GM12878 (cell line): ENCODE data around the gene BLCAP. TPM values are rescaled to one million over a fixed set of nuclear protein-coding genes. Genes with fewer than 3 reads are reported as not detected.

ENCODE experiments used
- ATAC-seq: fragments of 200-7000 bp; cut with Tn5 transposase; 3 replicates; pipeline ENCODE4 v1.9.1; 2020; ENCODE audit warnings: mild to moderate bottlenecking, moderate library complexity
- BruUV-seq: library from RNA; stranded (reverse); fragments of 400-500 nt; replicated peaks from 2 replicates; lab custom pipeline; 2021; lab: Mats Ljungman, UMichigan
- CTCF ChIA-PET: fragments of 300-600 bp; sonication (Branson Sonifier 250); formaldehyde crosslinking; extraction: SDS; loops from one replicate; lab custom pipeline; 2021; ENCODE audit warnings: inconsistent platforms; lab: Yijun Ruan, JAX
- POLR2A ChIA-PET: fragments of 350-600 bp; formaldehyde crosslinking; extraction: SDS; loops from one replicate; lab custom pipeline; 2021; ENCODE audit warnings: inconsistent platforms; lab: Charles Lee
- RAD21 ChIA-PET: fragments of 300-600 bp; sonication (Branson Sonifier 250); formaldehyde crosslinking; loops from one replicate; lab custom pipeline; 2023; ENCODE audit warnings: antibody characterized with exemption; ENCODE audit not compliant: unreplicated experiment; lab: Charles Lee
- SMC1A ChIA-PET: fragments of 300-600 bp; sonication (Branson Sonifier 250); formaldehyde crosslinking; loops from one replicate; lab custom pipeline; 2023; ENCODE audit not compliant: unreplicated experiment, uncharacterized antibody; lab: Charles Lee
- DNase-seq: peaks from one replicate; pipeline ENCODE4 v3.0.0-alpha.2; 2011; ENCODE audit warnings: low read depth, low spot score
- FAIRE-seq: peaks from 3 replicates; lab custom pipeline; 2011; peaks lifted over from hg19 to GRCh38; lab: Jason Lieb, UNC
- H2AFZ ChIP-seq: 2 replicates; pipeline ENCODE4 v1.6.0; 2011; ENCODE audit warnings: low read depth, low read length, control low read depth; ENCODE audit not compliant: control insufficient read depth
- H3K27ac ChIP-seq: 2 replicates; pipeline ENCODE4 v1.5.1; 2011; ENCODE audit warnings: control low read depth; ENCODE audit not compliant: control insufficient read depth, insufficient read depth
- H3K27me3 ChIP-seq, 2 experiments: replicated peaks in 1 of 2; 2 replicates each; pipeline versions ENCODE4 v1.6.0 to v1.6.1; 2011; ENCODE audit warnings: low read length in 1 of 2; ENCODE audit not compliant: control insufficient read depth in 2 of 2, insufficient read depth in 2 of 2
- H3K36me3 ChIP-seq, 2 experiments: 2 replicates each; pipeline ENCODE4 v1.5.1; 2011; ENCODE audit warnings: low read length in 1 of 2; ENCODE audit not compliant: control insufficient read depth in 2 of 2, insufficient read depth in 2 of 2
- H3K4me1 ChIP-seq: 2 replicates; pipeline ENCODE4 v1.6.1; 2011; ENCODE audit warnings: mild to moderate bottlenecking, low read length, moderate library complexity, mixed read lengths; ENCODE audit not compliant: control insufficient read depth, insufficient read depth
- H3K4me2 ChIP-seq: 2 replicates; pipeline ENCODE4 v1.6.0; 2011; ENCODE audit warnings: control low read depth; ENCODE audit not compliant: control insufficient read depth, insufficient read depth
- H3K4me3 ChIP-seq: fragments of 200-600 bp; sonication (generic); 2 replicates; pipeline ENCODE4 v1.5.1; 2016
- H3K79me2 ChIP-seq: 2 replicates; pipeline ENCODE4 v1.6.0; 2011; ENCODE audit warnings: low read length; ENCODE audit not compliant: control insufficient read depth, insufficient read depth
- H3K9ac ChIP-seq: 2 replicates; pipeline ENCODE4 v1.8.0; 2011; ENCODE audit warnings: low read length, control low read depth, mixed read lengths; ENCODE audit not compliant: control insufficient read depth, insufficient read depth
- H3K9me3 ChIP-seq: replicated peaks from 3 replicates; pipeline ENCODE4 v1.5.1; 2011; ENCODE audit warnings: mild to moderate bottlenecking, low read length; ENCODE audit not compliant: control insufficient read depth, insufficient read depth
- H4K20me1 ChIP-seq: 2 replicates; pipeline ENCODE4 v1.6.0; 2011; ENCODE audit not compliant: control insufficient read depth, insufficient read depth
- E2F8 ChIP-seq: fragments of 450-650 bp; IDR thresholded peaks from 2 replicates; pipeline ENCODE4 v1.6.1; 2018; ENCODE audit warnings: mild to moderate bottlenecking, low read depth, moderate library complexity; ENCODE audit not compliant: partially characterized antibody
- E4F1 ChIP-seq: fragments of 450-650 bp; IDR thresholded peaks from 2 replicates; pipeline ENCODE4 v1.6.1; 2018; ENCODE audit warnings: borderline replicate concordance, mild to moderate bottlenecking; ENCODE audit not compliant: partially characterized antibody
- FOXM1 ChIP-seq: IDR thresholded peaks from 2 replicates; pipeline ENCODE4 v1.6.1; 2012; ENCODE audit warnings: low read depth, mild to moderate bottlenecking, inconsistent platforms, low read length, moderate library complexity
- MLLT1 ChIP-seq: fragments of 450-650 bp; IDR thresholded peaks from 2 replicates; pipeline ENCODE4 v1.6.1; 2016; ENCODE audit warnings: mild to moderate bottlenecking
- MXI1 ChIP-seq: fragments of 150-350 bp; IDR thresholded peaks from 2 replicates; pipeline ENCODE4 v1.6.1; 2011; ENCODE audit warnings: low read depth, mild to moderate bottlenecking, inconsistent platforms, low read length, improper control_type of control experiment
- MYC ChIP-seq: IDR thresholded peaks from 2 replicates; pipeline ENCODE4 v1.6.1; 2011; ENCODE audit warnings: mild to moderate bottlenecking, low read length, moderate library complexity, inconsistent platforms; ENCODE audit not compliant: insufficient read depth, insufficient replicate concordance, insufficient read length, severe bottlenecking
- NR2C1 ChIP-seq: fragments of 450-650 bp; IDR thresholded peaks from 2 replicates; pipeline ENCODE4 v1.6.1; 2017; ENCODE audit warnings: antibody characterized with exemption, mild to moderate bottlenecking, moderate library complexity
- RB1 ChIP-seq: fragments of 450-650 bp; formaldehyde crosslinking; IDR thresholded peaks from 2 replicates; pipeline ENCODE4 v1.6.1; 2017; ENCODE audit warnings: mild to moderate bottlenecking, borderline replicate concordance
- RUNX3 ChIP-seq: IDR thresholded peaks from 2 replicates; pipeline ENCODE4 v1.6.1; 2012; ENCODE audit warnings: low read length, inconsistent platforms
- SIN3A ChIP-seq: IDR thresholded peaks from 2 replicates; pipeline ENCODE4 v1.6.1; 2012; ENCODE audit warnings: low read depth, low read length, improper control_type of control experiment
- YBX1 ChIP-seq: fragments of 450-650 bp; IDR thresholded peaks from 2 replicates; pipeline ENCODE4 v1.6.1; 2016; ENCODE audit warnings: antibody characterized with exemption
- WGBS: methylation state at CpG from one replicate; pipeline ENCODE4 v1.1.6; 2016; ENCODE audit warnings: low lambda C conversion rate; ENCODE audit not compliant: insufficient replicate concordance, insufficient coverage; ENCODE audit errors: missing lambda C conversion rate; 5-methylcytosine and 5-hydroxymethylcytosine counted together
- in situ Hi-C: fragments of 300-500 bp; cut with MboI; formaldehyde crosslinking; loops from 9 replicates; pipeline ENCODE4 v1.14.3; 2018; ENCODE audit warnings: mixed read lengths
- intact Hi-C: fragments of 100-400 bp; cut with micrococcal nuclease; formaldehyde crosslinking; loops from one replicate; pipeline ENCODE4 v1.14.2; 2022; ENCODE audit not compliant: unreplicated experiment
- polyA plus RNA-seq, 11 experiments: library from polyadenylated mRNA; depleted of rRNA in 4 of 11; unstranded in 6 of 11; stranded (reverse) in 5 of 11; fragments of >200 nt; fragmentation: Nextera tagmentation in 4 of 11; fragmentation: Illumina TruSeq in 1 of 11; extraction: Ambion mirVana in 4 of 11; extraction: Trizol in 1 of 11; gene quantifications; 1 replicate in 1 of 11; 2 replicates in 10 of 11; pipeline versions ENCODE4 v1.2.1 to v1.2.3, GENCODE V29; 2011 to 2016; ENCODE audit warnings: inconsistent platforms in 2 of 11, missing spikeins in 2 of 11, low read depth in 1 of 11
- total RNA-seq, 4 experiments: library from RNA; depleted of rRNA in 3 of 4; stranded (reverse); fragments of >200 nt in 3 of 4; fragmentation: Illumina TruSeq in 1 of 4; extraction: Trizol in 1 of 4; gene quantifications; 2 replicates each; pipeline versions ENCODE4 v1.2.1 to v1.2.3, GENCODE V29; 2013 to 2021
- TF ChIP-seq, protein P1 (sequence below): fragments of 450-650 bp; IDR thresholded peaks from 2 replicates; pipeline ENCODE4 v1.6.1; 2016; ENCODE audit warnings: mild to moderate bottlenecking
- TF ChIP-seq, protein P2 (sequence below): fragments of 450-650 bp; conservative IDR thresholded peaks from 2 replicates; pipeline ENCODE4 v1.6.1; 2017; ENCODE audit warnings: mild to moderate bottlenecking, moderate library complexity

Gene BLCAP
- total and polyA plus RNA-seq, 10 of the 15 experiments (the other 5 are each of a cell fraction or from before 2014, with no cell fraction given) = 24.6 to 62.3 (median 47.3) TPM

GRCh38 chr20:37511610-37512275, 15.9 kb downstream of the BLCAP start:
- CTCF ChIA-PET = interaction anchor here (0.7 kb wide), 1 partner anchor 235 kb away, joined by 3 read pairs; no protein-coding TSS in a partner anchor
- no peak for FAIRE-seq
- no peak for TF ChIP-seq FOXM1
- no peak for TF ChIP-seq MXI1
- no peak for TF ChIP-seq E4F1
- no peak for TF ChIP-seq YBX1
- no peak for TF ChIP-seq E2F8
- TF ChIP-seq MYC = no peak
- TF ChIP-seq NR2C1 = no peak
- TF ChIP-seq RUNX3 = no peak
- no peak for TF ChIP-seq MLLT1
- no peak for TF ChIP-seq SIN3A
- TF ChIP-seq, protein P1, sequence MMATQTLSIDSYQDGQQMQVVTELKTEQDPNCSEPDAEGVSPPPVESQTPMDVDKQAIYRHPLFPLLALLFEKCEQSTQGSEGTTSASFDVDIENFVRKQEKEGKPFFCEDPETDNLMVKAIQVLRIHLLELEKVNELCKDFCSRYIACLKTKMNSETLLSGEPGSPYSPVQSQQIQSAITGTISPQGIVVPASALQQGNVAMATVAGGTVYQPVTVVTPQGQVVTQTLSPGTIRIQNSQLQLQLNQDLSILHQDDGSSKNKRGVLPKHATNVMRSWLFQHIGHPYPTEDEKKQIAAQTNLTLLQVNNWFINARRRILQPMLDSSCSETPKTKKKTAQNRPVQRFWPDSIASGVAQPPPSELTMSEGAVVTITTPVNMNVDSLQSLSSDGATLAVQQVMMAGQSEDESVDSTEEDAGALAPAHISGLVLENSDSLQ = no peak
- no peak for TF ChIP-seq RB1
- TF ChIP-seq, protein P2, sequence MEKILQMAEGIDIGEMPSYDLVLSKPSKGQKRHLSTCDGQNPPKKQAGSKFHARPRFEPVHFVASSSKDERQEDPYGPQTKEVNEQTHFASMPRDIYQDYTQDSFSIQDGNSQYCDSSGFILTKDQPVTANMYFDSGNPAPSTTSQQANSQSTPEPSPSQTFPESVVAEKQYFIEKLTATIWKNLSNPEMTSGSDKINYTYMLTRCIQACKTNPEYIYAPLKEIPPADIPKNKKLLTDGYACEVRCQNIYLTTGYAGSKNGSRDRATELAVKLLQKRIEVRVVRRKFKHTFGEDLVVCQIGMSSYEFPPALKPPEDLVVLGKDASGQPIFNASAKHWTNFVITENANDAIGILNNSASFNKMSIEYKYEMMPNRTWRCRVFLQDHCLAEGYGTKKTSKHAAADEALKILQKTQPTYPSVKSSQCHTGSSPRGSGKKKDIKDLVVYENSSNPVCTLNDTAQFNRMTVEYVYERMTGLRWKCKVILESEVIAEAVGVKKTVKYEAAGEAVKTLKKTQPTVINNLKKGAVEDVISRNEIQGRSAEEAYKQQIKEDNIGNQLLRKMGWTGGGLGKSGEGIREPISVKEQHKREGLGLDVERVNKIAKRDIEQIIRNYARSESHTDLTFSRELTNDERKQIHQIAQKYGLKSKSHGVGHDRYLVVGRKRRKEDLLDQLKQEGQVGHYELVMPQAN = no peak

More at GRCh38 chr20:37511610-37512275, 15.9 kb downstream of the BLCAP start:
- H3K36me3 ChIP-seq = peaks cover 6 to 11% of the 10 kb centered on the region in 2 experiments
- DNase-seq = no peak
- ChIA-PET POLR2A (no interaction called here), SMC1A (no interaction called here), RAD21 (no interaction called here)
- no peak overlapping the region for H3K4me2 ChIP-seq
- no peak overlapping the region for H3K27ac ChIP-seq
- no peak overlapping the region for H3K4me3 ChIP-seq
- BruUV-seq = no TSS peak
- WGBS = 98% methylated on average over 6 of the region's 6 CpGs
- in situ Hi-C loops (no loop called here), intact Hi-C loops (no loop called here)
- H3K9me3 ChIP-seq = no peaks in the 10 kb centered on the region
- H4K20me1 ChIP-seq = no peaks in the 10 kb centered on the region; the same call in 1 of the 2 replicates
- no peaks in the 10 kb centered on the region for H3K79me2 ChIP-seq
- no peak overlapping the region for H2AFZ ChIP-seq
- no peak overlapping the region for H3K9ac ChIP-seq
- ATAC-seq = no peak
- no peaks in the 10 kb centered on the region for H3K27me3 ChIP-seq
- H3K4me1 ChIP-seq = 0 out of 2 replicates have a peak, but pooled peaks cover 3% of the 10 kb centered on the region
